ENCODE results near the gene MDM4.

Gene MDM4

DNA sequence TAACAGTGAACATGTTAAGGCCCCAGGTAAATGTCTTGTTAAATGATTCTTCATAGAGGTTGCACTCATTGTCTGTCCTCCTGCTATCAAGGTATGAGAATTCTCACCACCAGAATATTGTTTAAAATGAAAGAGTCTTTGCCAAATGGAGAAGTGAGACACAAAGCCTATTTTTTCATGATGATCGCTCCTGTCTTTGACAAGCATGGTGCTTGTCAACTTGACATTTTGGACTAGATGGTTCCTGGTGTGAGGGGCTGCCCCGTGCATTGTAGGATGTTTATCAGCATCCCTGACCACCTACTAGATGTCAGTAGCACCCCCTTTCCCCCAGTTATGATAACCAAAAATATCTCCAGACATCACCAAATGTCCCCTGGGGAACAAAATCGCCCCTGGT is 65.6 kb downstream of the MDM4 start:
- DNase-seq = no peak

DNA sequence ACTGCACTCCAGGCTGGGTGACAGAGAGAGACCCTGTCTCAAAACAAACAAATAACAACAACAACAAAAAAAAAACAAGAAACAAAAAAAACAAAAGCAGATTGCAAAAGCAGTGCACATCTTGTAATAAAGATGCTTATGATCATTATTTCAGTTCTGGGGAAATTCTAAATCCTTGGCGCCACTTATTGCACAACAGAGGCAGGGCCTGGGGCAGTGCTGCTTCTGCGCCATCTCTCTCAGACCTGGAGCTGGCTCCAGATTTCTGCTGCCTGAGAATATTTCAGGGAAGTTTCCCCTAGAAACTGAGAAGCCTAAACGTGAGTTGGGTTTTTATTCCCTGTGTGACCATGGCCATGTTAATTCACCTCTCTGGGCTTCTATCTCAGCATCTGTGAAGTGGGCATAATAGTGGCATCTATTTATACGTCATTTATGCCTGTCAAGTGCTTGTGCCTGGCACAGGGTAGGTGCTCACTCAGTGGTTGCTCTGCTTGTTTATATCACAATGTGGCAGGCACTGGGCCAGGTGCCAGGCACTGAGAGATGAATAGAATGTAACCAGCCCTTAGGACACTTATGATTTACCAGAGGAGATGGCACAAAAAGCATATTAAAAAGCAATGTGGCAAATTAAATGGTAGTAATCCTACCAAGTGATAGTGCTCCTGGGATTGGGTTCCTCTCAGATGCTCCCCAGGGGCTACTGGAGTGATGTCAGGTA is 67.9 kb downstream of the MDM4 start:
- peak in 1 of 2 donors; percentile 18 for DNase-seq

DNA sequence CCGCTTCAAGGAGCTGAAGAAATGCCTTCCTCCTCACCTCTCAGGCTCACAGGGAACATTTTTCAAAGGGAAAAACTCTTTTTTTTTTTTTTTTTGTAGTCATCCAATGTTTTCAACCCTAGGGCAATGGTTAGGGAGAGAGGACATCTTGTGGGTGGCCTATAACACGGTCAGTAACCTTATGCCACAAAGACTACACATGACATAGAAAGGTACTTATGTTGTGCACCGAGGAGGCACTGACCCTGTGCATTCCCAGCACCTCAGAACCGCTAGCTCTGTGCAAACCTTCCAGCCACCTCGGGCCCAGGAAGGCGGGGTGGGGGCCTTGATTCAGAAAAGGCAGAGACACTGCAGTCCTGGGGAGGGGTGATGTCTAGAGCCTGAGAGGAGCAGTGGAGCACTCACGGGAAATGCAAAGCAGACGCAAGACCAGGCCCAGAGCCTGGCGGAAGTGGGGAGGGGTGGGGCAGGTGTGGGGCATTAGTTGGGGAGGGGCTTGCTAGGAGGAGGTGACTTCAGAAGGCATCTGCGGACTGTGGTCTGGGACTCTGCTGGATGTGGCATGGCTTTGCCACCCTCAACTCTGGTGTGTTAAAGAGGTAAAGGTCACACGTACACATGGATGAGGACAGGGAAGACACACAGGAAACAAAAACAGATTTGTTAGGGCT is 68.6 kb downstream of the MDM4 start:
- no peak for DNase-seq

DNA sequence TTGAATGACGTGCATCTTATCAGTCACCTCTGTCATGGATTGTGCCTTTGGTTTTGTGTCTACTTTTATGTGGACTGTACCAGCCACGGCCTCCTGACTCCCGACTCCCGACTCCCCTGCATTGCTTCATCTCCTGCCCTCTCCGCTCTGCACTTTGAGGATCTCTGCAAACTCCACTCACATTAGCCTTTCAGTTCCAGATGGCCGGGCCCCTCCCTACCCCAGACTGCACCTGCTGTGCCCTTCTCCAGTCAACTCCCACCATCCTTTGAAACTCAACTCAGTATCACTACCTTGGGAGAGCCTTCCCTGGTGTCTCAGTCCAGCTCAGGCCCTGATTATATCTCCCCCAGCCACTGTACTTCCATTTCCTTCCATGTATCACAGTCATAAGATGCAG is 71.4 kb downstream of the MDM4 start:
- no peak for DNase-seq

DNA sequence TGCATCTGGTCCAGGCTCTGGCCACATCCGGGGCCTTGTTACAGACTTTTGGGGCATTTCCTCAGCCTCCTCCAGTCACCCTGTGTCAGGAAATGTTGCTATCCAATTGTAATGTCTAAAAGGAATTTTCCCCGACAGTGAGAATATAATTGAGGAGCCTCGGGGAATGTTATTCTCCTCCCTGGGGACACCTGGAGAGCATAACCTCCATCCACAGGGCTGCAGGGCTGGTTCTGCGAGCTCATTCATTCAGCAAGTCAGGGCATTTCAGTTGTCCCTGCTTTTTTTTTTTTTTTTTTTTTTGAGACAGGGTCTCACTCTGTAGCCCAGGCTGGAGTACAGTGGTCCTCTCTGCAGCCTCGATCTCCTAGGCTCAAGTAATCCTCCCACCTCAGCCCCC is 72.6 kb downstream of the MDM4 start:
- DNase-seq = no peak

DNA sequence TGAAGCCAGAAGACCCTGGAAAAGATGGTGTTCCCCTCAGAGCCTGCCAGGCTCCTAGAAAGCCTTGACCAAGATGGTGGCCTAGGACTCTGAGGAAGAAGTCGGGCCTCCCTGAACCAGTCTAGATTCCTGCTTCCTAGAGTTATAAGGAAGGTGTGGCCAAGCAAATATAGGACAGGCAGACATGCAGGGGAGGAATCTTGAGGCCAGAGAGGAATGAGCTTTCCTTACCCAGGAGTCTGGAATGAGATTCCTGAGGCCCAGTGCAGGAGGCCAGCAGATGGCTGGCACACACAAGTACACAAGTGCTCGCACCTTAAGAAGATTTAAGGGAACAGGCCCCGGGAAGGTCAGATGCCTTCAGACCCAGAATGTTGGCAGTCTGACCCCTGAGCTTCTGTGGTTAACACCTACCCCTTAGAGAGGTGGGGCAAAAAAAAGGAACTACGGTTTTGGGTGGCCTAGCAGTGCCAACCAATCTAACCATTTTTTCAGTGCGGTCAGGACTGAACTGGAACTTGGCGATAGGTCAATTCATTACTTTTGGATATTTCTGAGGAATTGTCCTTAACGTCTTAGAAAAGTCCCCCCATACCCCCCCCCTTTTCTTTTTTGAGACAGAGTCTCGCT is 73.3 kb downstream of the MDM4 start:
- DNase-seq = no peak

DNA sequence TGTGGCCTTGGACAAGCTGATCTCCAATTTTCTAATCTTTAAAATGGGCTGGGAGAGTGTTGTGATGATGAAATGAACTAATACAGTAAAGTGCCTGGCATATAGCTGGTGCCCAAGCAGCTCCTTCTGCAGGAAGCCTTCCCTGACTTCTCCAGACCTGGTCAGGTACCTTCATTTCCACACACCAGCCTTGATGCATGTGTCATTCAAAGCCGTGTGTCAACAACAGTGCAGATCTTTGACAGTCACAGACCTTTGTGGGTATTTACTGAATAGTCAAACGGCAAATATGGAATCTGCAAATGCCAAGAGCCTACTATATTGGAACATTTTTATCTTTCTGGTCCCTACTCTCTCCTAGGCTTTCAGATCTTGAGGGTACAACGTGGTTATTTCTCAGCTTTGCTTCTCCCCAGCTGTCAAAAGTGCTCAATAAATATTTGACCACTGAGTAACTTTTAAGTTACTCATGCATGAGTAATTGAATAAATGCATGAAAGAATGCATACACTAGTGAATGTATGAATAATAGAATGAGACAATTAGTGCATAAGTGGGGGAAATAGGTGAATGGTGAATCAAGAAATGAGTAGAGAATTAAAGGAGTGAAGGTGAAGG is 75.4 kb downstream of the MDM4 start:
- no peak for DNase-seq

DNA sequence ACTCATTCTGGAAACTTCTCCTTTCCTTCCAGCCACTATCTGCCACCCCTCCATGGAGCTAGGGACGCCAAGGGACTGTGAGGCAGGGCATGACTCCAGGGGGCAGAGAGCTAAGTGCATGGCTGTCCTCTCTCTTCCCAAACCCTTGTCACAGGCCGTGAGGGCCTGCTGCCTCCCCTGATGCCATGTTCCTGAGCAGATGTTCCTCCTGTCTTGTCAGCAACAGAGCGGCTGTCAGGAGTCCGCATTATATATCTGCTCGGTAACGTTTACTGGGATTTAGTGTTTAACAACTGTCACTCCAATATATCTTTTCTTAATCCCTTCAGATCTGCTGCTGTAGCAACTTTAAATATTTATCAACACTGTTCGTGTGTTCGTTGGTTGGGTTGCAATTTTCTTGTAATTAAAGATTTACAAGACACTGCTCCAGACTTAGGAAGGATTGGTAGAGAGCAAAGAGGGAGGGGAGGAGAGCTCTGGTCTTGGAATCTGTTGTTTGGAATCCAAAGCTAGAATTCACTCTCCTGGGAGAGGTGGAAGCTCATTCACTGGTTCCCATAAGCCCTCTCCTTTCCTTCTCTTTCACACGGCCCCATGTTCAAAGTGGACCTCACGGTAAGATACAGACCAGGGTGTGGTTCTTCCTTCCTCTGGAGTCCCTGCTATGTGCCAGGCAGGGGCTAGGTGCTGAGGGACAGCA is 76.2 kb downstream of the MDM4 start:
- no peak for DNase-seq

DNA sequence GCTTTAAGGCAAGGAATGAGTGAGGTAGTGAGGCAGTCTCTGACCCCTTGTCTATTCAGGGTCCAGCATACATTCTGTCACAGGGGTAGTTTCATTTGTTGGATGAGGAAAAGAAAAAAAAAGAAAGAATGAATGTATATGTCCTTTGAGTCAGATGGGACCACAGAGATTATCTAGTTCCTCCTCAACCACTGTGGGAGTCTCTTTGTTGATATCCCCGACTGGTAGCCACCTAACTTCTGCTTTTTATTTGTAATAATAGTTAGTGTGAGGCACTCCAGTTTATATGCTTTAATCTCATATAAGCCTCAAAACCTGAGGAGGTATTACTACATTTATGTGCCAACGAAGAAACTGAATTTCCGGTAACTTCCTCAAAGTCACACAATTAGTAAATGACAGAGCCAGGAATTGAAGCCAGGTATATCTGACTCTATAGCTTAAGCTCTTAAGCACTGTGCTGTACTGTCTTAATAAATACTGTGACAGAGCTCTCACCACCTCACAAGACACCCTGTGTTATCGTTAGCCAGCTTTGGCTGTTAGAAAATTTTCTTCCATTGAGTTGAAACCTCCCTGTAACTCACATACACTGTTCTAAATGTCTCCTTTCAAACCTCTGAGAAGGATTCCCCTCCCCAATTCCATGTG is 82.2 kb downstream of the MDM4 start:
- no peak for DNase-seq

DNA sequence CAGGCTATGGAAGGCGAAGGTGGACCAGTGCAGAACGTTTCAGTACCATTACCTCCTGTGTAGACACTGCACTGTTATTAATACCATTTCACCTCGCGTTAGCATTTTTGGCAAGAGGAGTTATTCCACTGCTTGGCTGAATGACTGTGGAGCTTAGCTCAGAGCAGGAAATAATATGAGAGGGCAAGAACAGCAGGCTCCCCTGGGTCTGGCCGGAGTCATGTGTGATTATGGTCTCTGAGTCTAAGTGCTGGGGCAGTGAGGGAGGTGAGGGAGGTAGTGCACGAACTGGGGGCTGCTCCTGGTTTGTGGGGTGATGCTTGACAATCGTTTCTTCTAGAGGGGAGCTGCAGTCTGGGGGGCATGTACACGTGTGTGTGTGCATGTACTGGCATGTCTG is 82.9 kb downstream of the MDM4 start:
- no peak for DNase-seq

DNA sequence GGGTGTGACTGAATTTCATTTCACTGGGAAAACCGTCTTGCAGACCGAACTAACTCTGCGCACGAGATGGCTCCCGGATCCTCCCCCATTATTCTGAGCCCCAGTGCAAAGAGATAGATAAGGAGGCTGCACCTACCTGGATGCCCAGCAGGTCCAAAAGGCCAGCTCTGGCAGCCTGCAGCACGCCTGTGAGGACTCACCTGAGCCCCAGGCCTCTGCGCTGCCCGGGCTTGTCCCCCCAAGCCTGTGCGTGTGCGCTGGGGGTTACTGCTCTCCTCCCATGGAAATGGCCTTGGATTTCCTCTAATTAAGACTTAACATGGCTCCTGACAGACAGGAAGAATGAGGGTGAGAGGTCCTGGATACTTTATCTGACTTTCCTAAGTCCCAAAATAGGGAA is 83.4 kb downstream of the MDM4 start:
- DNase-seq = no peak

DNA sequence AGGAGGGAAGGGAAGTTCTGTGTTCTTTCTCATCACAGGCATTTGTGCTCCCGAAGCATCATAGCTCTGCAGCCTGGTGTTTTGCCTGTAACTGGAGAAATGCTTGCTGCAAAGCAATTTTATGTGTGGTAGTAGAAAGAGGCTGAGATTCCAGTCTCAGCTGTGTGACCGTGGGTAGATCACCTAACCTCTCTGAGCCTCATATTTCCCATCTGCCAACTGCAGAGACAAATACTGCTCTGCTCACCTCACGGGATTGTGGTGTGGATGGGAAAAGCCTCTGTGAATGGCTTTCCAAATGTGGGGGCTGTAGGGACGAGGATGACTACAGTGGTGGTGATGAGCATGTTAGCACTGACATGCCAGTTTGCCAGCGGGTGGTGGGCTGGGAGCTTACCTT is 84.0 kb downstream of the MDM4 start:
- no peak for DNase-seq

DNA sequence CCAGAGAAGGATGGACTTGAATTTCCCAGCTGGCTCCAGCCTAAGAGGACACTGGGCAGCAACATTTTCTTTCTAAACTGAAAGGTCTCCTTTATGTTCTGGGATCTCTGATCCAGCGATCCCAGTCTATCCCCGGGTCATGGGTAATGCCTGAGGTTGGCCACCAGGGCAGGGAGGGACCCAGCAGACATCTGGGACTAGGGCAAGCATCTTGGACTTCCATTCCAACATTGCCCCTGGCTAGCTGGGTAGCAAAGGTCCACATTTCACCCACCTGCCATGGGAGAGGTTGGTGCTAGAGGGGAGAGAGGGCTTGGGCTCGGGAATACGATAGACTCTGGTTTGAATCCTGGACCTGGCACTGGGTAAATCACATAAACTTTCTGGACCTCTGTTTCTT is 84.8 kb downstream of the MDM4 start:
- no peak for DNase-seq

DNA sequence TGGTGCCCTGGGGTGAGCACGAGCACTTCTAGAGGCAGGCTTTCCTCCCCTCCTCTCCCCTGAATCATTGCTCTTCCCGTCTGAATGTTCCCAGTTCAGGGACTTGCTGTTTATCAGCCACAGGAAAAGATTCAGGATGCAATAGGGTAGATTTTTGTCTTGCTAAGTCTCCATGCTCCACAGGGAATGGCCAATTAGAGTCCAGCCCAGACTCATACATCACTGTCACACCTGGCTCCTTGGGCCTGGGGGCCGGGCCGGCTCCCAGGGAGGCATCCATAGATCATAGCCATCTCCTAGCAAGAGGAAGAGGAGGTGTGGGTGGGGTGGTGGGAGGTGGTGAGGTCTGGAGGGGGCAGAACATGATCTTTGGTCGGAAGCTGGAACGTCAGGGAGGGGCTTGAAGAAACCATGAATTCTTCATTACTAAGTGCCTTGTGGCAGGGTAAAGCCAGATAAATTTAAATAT is 85.9 kb downstream of the MDM4 start:
- DNase-seq = no peak

DNA sequence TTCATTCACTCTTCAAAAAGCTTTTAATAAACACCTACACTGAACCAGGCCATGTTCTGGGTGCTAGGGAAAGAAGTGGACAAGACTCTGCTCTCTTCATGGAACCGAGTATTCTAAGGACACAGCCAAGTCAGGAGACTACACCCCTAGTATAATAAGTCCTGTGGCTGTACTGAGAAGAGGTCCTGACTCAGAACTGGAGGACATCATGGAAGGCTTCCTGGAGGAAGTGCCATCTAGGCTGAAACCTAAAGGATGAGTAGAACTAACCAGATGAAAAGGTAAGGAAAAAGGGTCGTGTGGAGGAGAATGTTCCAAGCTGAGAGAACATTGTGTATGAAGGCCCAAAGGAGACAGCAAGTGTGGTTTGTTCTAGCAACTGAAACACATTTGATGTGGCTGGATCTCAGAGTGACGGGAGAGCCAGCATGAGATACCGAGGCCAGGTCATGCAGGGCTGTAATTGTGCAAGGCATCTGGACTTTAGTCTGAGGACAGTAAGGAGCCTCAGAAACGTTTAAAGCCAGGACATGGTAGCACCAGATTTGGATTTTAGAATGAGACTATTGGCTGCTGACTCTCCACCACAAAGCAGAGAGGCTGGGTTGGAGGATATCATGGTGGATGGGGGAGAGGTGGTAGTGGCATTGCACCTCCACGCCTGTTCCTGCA is 86.8 kb downstream of the MDM4 start:
- DNase-seq = no peak

DNA sequence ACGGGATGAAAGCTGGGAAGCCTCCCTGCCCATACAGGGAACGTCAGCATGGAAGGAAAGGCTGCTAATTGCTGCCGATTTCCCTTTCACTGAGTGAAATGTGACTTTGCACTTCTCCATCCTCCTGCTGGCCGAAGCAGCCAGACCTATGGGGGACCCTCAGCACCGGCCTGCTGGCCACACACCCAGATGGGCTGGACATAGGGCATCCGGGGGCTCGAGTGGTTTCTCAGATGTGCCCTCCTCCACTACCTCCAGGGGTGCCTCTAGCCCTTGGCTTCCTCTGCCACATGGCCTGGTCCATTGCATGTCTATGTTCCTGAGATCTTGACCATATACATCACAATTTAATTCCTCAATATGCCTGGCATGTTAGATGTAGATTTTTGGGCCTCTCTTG is 89.6 kb downstream of the MDM4 start:
- no peak for DNase-seq

Measured in hippocampal formation (tissue), 2 donors.